ENCODE results near the gene RABEPK.

Gene RABEPK

DNA sequence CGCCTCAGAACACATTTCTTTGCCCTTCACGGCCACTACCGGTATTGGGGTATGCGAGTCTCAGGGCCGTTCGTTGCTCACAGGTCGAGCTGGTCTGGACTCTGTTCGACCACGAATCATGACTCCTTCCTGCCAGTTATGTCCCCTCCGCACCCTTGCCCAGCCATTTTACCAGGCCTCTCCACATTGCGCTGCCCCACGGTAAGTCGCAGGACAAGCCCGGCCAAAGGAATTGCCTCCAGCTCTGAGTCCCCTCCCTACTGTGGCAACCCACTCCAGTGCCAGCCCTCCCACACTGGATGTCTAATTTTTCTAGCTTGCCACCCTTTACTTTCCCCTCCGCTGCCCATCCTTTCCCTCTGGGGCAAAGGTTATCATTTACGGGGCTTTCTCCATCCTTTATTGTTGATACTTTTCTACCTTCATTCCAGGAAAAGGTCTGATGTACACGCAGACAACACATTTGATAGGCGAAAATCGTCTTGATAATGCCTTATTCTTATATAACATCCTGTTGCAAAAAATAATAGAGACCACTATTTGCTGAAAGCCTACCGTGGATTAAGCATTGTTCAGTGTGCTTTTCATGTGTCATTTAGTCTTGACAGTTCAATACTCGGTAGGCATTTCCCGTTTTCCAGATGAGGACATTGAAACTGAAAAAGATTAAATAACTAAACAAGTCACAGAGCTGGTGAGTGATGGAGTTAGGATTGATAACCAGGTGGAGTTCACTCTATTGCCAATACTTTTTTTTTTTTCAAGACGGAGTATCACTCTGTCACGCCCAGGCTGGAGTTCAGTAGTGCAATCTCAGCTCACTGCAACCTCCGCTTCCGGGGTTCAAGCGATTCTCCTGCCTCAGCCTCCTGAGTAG lies 41.8 kb downstream of the RABEPK start:
- TF ChIP-seq YY1 (IDR thresholded peaks at IDR 0.05; ENCODE audit: low read depth) (no peak), TCF12 (IDR thresholded peaks at IDR 0.05; ENCODE audit: low read depth) (no peak), TAF1 (IDR thresholded peaks at IDR 0.05; ENCODE audit: low read depth) (no peak; the same call in 1 of the 2 replicates), NFIC (IDR thresholded peaks at IDR 0.05) (no peak), EGR1 (IDR thresholded peaks at IDR 0.05) (no peak), TEAD4 (IDR thresholded peaks at IDR 0.05) (no peak), CEBPB (IDR thresholded peaks at IDR 0.05) (no peak), FOXM1 (IDR thresholded peaks at IDR 0.05; ENCODE audit: borderline replicate concordance, low read depth) (no peak), EP300 (IDR thresholded peaks at IDR 0.05; ENCODE audit: borderline replicate concordance) (no peak), CREB1 (IDR thresholded peaks at IDR 0.05; ENCODE audit: low read depth) (no peak), ZBTB7A (IDR thresholded peaks at IDR 0.05; ENCODE audit: low read depth) (no peak), RAD21 (IDR thresholded peaks at IDR 0.05; ENCODE audit: low read depth) (no peak)
- TF ChIP-seq, protein P1, sequence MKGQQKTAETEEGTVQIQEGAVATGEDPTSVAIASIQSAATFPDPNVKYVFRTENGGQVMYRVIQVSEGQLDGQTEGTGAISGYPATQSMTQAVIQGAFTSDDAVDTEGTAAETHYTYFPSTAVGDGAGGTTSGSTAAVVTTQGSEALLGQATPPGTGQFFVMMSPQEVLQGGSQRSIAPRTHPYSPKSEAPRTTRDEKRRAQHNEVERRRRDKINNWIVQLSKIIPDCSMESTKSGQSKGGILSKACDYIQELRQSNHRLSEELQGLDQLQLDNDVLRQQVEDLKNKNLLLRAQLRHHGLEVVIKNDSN (IDR thresholded peaks at IDR 0.05): no peak
- TF ChIP-seq, protein P2, sequence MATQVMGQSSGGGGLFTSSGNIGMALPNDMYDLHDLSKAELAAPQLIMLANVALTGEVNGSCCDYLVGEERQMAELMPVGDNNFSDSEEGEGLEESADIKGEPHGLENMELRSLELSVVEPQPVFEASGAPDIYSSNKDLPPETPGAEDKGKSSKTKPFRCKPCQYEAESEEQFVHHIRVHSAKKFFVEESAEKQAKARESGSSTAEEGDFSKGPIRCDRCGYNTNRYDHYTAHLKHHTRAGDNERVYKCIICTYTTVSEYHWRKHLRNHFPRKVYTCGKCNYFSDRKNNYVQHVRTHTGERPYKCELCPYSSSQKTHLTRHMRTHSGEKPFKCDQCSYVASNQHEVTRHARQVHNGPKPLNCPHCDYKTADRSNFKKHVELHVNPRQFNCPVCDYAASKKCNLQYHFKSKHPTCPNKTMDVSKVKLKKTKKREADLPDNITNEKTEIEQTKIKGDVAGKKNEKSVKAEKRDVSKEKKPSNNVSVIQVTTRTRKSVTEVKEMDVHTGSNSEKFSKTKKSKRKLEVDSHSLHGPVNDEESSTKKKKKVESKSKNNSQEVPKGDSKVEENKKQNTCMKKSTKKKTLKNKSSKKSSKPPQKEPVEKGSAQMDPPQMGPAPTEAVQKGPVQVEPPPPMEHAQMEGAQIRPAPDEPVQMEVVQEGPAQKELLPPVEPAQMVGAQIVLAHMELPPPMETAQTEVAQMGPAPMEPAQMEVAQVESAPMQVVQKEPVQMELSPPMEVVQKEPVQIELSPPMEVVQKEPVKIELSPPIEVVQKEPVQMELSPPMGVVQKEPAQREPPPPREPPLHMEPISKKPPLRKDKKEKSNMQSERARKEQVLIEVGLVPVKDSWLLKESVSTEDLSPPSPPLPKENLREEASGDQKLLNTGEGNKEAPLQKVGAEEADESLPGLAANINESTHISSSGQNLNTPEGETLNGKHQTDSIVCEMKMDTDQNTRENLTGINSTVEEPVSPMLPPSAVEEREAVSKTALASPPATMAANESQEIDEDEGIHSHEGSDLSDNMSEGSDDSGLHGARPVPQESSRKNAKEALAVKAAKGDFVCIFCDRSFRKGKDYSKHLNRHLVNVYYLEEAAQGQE (IDR thresholded peaks at IDR 0.05; ENCODE audit: low read depth): no peak
- TF ChIP-seq, protein P3, sequence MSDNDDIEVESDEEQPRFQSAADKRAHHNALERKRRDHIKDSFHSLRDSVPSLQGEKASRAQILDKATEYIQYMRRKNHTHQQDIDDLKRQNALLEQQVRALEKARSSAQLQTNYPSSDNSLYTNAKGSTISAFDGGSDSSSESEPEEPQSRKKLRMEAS (IDR thresholded peaks at IDR 0.05): no peak

DNA sequence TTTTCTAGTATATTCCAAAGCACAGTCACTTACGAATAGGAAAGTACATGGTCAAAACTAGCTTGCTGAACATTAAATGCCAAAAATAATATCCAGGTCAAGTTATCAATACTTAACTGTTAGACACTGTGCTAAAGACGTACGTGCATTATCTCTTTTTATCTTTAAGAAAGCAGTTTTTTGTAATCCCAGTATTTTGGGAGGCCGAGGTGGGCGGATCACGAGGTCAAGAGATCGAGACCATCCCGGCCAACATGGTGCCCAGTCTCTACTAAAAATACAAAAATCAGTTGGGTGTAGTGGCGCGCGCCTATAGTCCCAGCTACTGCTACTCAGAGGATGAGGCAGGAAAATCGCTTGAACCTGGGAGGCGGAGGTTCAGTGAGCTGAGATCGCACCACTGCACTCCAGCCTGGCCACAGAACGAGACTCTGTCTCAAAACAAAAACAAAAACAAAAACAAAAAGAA lies 43.5 kb downstream of the RABEPK start:
- TF ChIP-seq EGR1 (IDR thresholded peaks at IDR 0.05) (no peak), FOXM1 (IDR thresholded peaks at IDR 0.05; ENCODE audit: borderline replicate concordance, low read depth) (no peak), TCF12 (IDR thresholded peaks at IDR 0.05; ENCODE audit: low read depth) (no peak), ZBTB7A (IDR thresholded peaks at IDR 0.05; ENCODE audit: low read depth) (no peak), NFIC (IDR thresholded peaks at IDR 0.05) (no peak)

DNA sequence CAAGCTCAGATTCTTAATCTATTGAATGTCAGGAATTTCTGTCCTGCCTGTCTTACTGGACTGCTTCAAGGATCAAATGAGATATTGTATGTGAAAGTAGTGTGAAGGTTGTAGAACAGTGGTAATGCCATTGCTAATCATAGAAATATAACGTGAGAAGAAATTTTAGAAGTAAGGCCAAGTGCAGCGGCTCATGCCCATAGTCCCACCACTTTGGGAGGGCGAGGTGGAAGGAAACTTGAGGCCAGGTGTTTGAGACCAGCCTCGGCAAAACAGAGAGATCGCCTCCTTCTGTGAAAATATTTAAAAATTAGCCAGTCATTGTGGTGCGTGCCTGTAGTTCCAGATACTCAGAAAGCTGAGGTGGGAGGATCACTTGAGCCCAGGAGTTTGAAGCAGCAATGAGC lies 45.9 kb downstream of the RABEPK start:
- TF ChIP-seq, protein P2 (IDR thresholded peaks at IDR 0.05; ENCODE audit: low read depth): no peak
- TF ChIP-seq TEAD4 (IDR thresholded peaks at IDR 0.05) (no peak), EP300 (IDR thresholded peaks at IDR 0.05; ENCODE audit: borderline replicate concordance) (no peak), YY1 (IDR thresholded peaks at IDR 0.05; ENCODE audit: low read depth) (no peak), CEBPB (IDR thresholded peaks at IDR 0.05) (no peak)
- TF ChIP-seq, protein P3 (IDR thresholded peaks at IDR 0.05): no peak

DNA sequence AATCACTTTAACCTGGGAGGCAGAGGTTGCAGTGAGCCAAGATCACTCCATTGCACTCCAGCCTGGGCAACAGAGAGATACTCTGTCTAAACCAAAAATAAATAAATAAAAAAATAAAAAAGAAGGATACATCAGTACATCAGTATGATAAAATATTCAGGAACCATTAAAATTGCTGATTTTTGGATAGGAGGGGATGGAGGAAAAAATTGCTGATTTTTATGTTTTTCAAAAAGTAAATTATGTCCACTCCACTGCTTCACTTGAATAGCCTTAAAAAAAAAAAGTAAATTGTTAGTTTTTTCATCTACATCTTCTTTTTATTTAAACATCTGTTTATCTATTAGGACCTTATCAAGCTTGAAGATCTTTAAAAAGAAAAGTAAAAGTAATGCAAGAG lies 53.9 kb downstream of the RABEPK start:
- TF ChIP-seq CREB1 (IDR thresholded peaks at IDR 0.05; ENCODE audit: low read depth) (no peak), TAF1 (IDR thresholded peaks at IDR 0.05; ENCODE audit: low read depth) (no peak), TEAD4 (IDR thresholded peaks at IDR 0.05) (no peak)

DNA sequence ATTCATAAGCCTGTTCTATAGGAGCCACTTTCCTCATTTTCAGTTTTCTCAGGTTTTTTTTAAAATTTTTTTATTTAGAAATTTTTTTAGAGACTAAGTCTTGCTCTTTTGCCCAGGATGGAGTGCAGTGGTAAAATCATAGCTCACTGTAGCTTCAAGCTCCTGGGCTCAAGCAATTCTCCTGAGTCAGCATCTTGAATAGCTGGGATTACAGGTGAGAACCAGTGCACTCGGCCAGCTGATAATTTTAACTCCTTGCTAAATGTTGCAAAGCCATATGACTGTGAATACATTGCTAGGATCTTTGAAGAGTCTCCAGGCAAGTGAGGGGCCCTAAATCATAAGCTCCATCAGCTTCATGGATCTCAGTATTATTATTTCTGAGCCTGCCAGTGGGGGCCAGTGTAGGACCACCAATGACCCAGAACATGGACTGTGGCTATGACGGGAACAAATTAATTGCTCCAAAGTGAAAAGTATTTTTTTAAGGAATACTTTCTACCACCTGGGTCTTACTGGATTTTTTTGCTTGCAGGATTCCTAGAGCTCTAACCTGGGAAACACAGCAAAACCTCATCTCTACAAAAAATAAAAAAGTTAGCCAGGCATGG lies 55.5 kb downstream of the RABEPK start:
- TF ChIP-seq RAD21 (IDR thresholded peaks at IDR 0.05; ENCODE audit: low read depth) (peak; percentile 75), FOXM1 (IDR thresholded peaks at IDR 0.05; ENCODE audit: borderline replicate concordance, low read depth) (no peak)

DNA sequence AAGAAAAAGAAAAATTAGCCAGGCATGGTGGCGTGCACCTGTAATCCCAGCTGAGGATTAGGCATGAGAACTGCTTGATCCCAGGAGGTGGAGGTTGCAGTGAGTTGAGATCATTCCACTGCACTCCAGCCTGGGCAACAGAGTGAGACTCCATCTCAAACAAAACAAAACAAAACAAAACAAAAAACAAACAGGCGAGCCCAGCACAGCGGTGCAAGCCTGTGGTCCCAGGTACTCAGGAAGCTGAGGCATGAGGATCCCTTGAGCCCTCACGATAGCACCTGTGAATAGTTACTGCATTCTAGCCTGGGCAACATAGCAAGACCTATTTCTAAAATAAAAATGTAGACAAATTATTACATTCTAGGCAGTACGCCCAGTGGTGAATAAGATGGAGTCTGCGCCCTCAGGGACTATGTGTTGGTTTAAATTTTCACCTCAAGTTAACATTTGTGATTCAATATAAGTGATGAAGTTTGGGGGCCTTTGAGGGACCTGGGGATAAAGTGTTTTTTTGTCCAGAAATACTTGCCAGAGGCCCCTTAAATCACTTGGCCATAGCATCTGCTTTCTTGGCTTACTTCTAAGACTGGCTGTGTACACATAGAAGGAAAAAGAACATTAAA lies 57.9 kb downstream of the RABEPK start:
- TF ChIP-seq, protein P2 (IDR thresholded peaks at IDR 0.05; ENCODE audit: low read depth): no peak
- no peak for TF ChIP-seq CREB1 (IDR thresholded peaks at IDR 0.05; ENCODE audit: low read depth)
- TF ChIP-seq, protein P1 (IDR thresholded peaks at IDR 0.05): no peak
- TF ChIP-seq NFIC (IDR thresholded peaks at IDR 0.05): no peak
- no peak for TF ChIP-seq TCF12 (IDR thresholded peaks at IDR 0.05; ENCODE audit: low read depth)
